Right lobe of liver (tissue), 6 donors: ENCODE results near the gene GOLGA1. TPM values are rescaled to one million over a fixed set of nuclear protein-coding genes. Genes with fewer than 3 reads are reported as not detected.
A peak's percentile ranks its signal among the peaks of the same experiment; 100 is the strongest.

Source experiments
- ATAC-seq, 4 donors: fragments of 200-7000 bp; cut with Tn5 transposase; one replicate each; pipeline ENCODE4 v1.9.1; 2020; ENCODE audit warnings: mild to moderate bottlenecking in 4 of 4, moderate library complexity in 4 of 4
- DNase-seq, 3 donors: peaks; one replicate each; pipeline ENCODE4 v3.0.0-alpha.2; 2020
- H3K27ac ChIP-seq, 3 donors: fragments of 200-600 bp; one replicate each; pipeline ENCODE4 v1.8.0; 2022
- H3K27me3 ChIP-seq, 2 donors: fragments of 200-600 bp; one replicate each; pipeline ENCODE4 v1.8.0; 2022
- H3K36me3 ChIP-seq, 4 donors: fragments of 200-600 bp; sonication (generic) in 1 of 4; one replicate each; pipeline versions ENCODE4 v1.5.1 to v1.8.0; 2017 to 2022; ENCODE audit warnings: control low read depth in 1 of 4
- H3K4me1 ChIP-seq, 4 donors: fragments of 200-600 bp; sonication (generic) in 1 of 4; one replicate each; pipeline versions ENCODE4 v1.5.1 to v1.8.0; 2017 to 2022; ENCODE audit warnings: control low read depth in 1 of 4
- H3K4me3 ChIP-seq, 3 donors: fragments of 200-600 bp; one replicate each; pipeline ENCODE4 v1.8.0; 2022
- H3K9me3 ChIP-seq, 4 donors: fragments of 200-600 bp; sonication (generic) in 1 of 4; one replicate each; pipeline versions ENCODE4 v1.5.1 to v1.8.0; 2017 to 2022; ENCODE audit warnings: control low read depth in 1 of 4
- POLR2A ChIP-seq: fragments of 450-650 bp; IDR thresholded peaks from one replicate; pipeline ENCODE4 v1.6.1; 2017; ENCODE audit warnings: antibody characterized with exemption, mild to moderate bottlenecking
- WGBS: methylation state at CpG from one replicate; pipeline ENCODE4 v1.1.6; 2018; ENCODE audit warnings: low coverage, low lambda C conversion rate; ENCODE audit not compliant: insufficient coverage; ENCODE audit errors: missing lambda C conversion rate; 5-methylcytosine and 5-hydroxymethylcytosine counted together
- intact Hi-C, 2 donors: fragments of 100-400 bp; cut with DNase I; formaldehyde crosslinking; loops; one replicate each; pipeline versions ENCODE4 v1.11.2 to v1.14.1; 2022
- long read RNA-seq: library from polyadenylated mRNA; unstranded; transcript quantifications from one replicate; pipeline ENCODE4 v2.0.0, GENCODE V29; 2019
- total RNA-seq, 6 experiments: library from RNA; depleted of rRNA in 2 of 6; stranded (reverse); fragments of >200 nt in 2 of 6; fragmentation: NEBNext Ultra II Directional in 3 of 6; extraction: Animal tissue kit (Norgen Biotek cat#: 25700) in 3 of 6; gene quantifications; one replicate each; pipeline versions ENCODE4 v1.1.0 to v1.2.4, GENCODE V29; 2016 to 2023
- TF ChIP-seq, protein P1 (sequence below), 4 donors: fragments of 200-600 bp in 3 of 4; fragments of 450-650 bp in 1 of 4; IDR thresholded peaks; one replicate each; pipeline versions ENCODE4 v1.5.1 to v1.8.0; 2016 to 2022; ENCODE audit warnings: antibody characterized with exemption in 4 of 4, mild to moderate bottlenecking in 2 of 4
- donor health status: DM: no; HTN: yes; CAD: no.
- donor health status: DM: no; HTN: no; CAD: no.
- donor health status: DM: no; HTN: no; CAD: no.
- donor health status: DM: no; HTN: yes; CAD: no.
- donor health status: DM: no; HTN: yes; CAD: no.

The GOLGA1 gene, protein sequence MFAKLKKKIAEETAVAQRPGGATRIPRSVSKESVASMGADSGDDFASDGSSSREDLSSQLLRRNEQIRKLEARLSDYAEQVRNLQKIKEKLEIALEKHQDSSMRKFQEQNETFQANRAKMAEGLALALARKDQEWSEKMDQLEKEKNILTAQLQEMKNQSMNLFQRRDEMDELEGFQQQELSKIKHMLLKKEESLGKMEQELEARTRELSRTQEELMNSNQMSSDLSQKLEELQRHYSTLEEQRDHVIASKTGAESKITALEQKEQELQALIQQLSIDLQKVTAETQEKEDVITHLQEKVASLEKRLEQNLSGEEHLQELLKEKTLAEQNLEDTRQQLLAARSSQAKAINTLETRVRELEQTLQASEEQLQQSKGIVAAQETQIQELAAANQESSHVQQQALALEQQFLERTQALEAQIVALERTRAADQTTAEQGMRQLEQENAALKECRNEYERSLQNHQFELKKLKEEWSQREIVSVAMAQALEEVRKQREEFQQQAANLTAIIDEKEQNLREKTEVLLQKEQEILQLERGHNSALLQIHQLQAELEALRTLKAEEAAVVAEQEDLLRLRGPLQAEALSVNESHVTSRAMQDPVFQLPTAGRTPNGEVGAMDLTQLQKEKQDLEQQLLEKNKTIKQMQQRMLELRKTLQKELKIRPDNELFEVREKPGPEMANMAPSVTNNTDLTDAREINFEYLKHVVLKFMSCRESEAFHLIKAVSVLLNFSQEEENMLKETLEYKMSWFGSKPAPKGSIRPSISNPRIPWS
- 10 to 100 TPM; 10.2 to 16.2 (median 12.5) TPM for total RNA-seq
- long read RNA-seq, partial matches to known transcripts, result 3 of 4 reads
- long read RNA-seq, other reads (novel, unspliced or antisense), result 1 of 4 reads

DNA sequence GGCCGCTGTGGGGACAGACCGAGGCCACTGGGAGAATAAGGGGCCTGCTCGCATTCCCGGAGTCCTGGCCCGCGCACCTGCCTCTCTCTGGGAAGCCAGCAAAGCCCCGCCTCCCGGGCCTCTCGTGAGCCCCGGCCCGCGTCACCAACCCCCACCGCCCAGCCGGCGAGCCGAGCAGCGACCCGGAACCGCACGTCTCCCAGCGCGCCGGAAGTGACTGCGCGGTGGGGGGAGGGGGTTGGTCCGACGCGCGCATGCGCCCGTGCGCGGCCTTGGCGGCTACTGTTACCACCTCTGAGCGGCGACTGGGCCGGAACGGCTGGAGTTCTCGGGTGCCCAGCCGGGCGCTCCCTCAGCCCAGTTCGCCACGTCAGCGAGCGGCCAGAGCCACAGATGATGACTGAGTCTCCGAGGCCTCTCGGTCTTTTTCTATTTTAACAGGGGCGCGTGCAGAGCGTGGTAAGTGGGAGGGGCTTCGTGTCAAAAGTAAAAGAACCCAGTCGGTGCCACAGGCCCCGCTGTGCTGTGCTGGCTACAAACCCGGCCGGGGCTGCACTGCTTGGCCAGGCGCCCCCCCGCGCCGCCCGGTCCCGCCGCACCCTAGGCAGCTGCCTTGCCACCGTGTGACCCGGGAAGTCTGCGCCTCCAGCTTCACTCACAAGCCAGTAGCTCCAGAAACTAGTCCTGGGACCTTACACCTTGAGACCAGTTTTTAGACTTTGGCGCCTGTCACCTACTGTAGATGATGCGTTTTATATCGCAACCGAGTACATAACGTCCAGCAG, at the start of gene GOLGA1:
Gene GOLGA1 (minus strand): TSS at position 190 of the 785 bp plus-strand sequence. CDS start 2,372 bp downstream, outside the sequence.
- TF ChIP-seq, protein P1, sequence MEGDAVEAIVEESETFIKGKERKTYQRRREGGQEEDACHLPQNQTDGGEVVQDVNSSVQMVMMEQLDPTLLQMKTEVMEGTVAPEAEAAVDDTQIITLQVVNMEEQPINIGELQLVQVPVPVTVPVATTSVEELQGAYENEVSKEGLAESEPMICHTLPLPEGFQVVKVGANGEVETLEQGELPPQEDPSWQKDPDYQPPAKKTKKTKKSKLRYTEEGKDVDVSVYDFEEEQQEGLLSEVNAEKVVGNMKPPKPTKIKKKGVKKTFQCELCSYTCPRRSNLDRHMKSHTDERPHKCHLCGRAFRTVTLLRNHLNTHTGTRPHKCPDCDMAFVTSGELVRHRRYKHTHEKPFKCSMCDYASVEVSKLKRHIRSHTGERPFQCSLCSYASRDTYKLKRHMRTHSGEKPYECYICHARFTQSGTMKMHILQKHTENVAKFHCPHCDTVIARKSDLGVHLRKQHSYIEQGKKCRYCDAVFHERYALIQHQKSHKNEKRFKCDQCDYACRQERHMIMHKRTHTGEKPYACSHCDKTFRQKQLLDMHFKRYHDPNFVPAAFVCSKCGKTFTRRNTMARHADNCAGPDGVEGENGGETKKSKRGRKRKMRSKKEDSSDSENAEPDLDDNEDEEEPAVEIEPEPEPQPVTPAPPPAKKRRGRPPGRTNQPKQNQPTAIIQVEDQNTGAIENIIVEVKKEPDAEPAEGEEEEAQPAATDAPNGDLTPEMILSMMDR (IDR thresholded peaks at IDR 0.05), result peak in 1 of 4 donors; percentile 2
- peak; percentile 95 for TF ChIP-seq POLR2A
- 0% methylated on average over 9 of the region's 70 CpGs for WGBS
- intact Hi-C loops, result no loop called here
- peak within 1 kb of the TSS; percentile 75 to 92 (median 86) for H3K4me3 ChIP-seq
- no peaks in the 10 kb centered on the region for H3K27me3 ChIP-seq
- no peaks in the 10 kb centered on the region for H3K9me3 ChIP-seq
- peaks cover 0 to 11% (median 0%) of the 10 kb centered on the region in 4 donors for H3K4me1 ChIP-seq
- ATAC-seq, result peak; percentile 92 to 97 (median 92)
- H3K36me3 ChIP-seq, result peaks cover 0 to 19% (median 4%) of the 10 kb centered on the region in 4 donors
- DNase-seq, result peak; percentile 97 to 98 (median 97)
- H3K27ac ChIP-seq, result peak within 1 kb of the TSS; percentile 91 to 97 (median 97)

DNA sequence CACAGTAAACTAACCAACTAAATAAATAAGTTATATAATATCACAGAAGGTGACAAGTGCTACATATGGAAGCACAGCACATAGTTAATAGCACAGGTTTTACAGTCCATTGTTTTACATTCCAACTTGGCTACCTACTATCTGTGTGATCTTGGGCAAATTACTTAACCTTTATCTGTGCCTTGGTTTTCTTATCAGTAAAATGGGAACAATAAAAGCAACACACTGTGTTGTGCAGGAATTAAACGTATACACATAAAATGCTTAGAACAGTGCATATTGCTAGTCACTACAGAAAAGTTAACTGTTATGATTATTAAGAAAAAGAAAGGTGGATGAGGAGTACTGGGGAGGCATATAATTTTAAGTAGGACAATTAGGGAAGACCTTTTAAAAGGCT, 42.8 kb upstream of the GOLGA1 start:
- H3K9me3 ChIP-seq, result no peaks in the 10 kb centered on the region
- TF ChIP-seq POLR2A, result no peak
- TF ChIP-seq, protein P1 (IDR thresholded peaks at IDR 0.05), result no peak

GRCh38 chr9:124980431-124980830, 39.5 kb upstream of the GOLGA1 start:
- Histone ChIP-seq H3K36me3 (no peaks in the 10 kb centered on the region), H3K9me3 (no peaks in the 10 kb centered on the region), H3K4me3 (no peak overlapping the region), H3K27ac (no peak overlapping the region), H3K4me1 (peaks cover 0 to 4% (median 0%) of the 10 kb centered on the region in 4 donors), H3K27me3 (no peaks in the 10 kb centered on the region)
- peak in 2 of 4 donors; percentile 39 to 41 for ATAC-seq
- intact Hi-C loops, result no loop called here
- DNase-seq, result no peak
- WGBS, result 71% methylated on average over 4 of the region's 4 CpGs
- TF ChIP-seq POLR2A, result no peak
- TF ChIP-seq, protein P1 (IDR thresholded peaks at IDR 0.05), result no peak

More for the DNA sequence above, 42.8 kb upstream of the GOLGA1 start:
- Histone ChIP-seq H3K27me3 (no peaks in the 10 kb centered on the region), H3K36me3 (no peaks in the 10 kb centered on the region), H3K27ac (no peak overlapping the region), H3K4me1 (peaks cover 0 to 4% (median 0%) of the 10 kb centered on the region in 4 donors), H3K4me3 (no peak overlapping the region)
- DNase-seq (no peak), ATAC-seq (no peak)
- WGBS, result 77% methylated on average over 1 of the region's 1 CpG
- intact Hi-C loops, result no loop called here

DNA sequence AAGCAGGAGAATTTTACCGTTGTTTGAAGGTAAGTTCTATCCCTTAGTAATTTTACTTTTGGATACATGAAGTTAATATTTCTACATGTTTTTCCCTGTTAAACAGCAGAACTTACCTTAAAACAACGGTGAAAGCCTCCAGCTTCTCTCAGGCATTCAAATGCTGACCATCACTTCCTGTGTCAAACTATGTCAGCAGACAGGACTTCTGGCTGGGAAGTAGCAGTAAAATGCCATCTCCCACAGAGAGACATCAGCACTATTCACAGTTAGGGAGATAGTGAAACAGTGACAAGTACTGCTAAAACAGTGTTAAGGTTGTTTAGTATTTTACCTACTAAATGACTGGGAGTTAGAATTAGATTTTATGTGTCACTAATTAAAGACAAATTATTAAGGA, 34.2 kb upstream of the GOLGA1 start:
- 46% methylated on average over 2 of the region's 2 CpGs for WGBS
- Histone ChIP-seq H3K4me1 (no peaks in the 10 kb centered on the region), H3K36me3 (no peaks in the 10 kb centered on the region), H3K4me3 (no peak overlapping the region), H3K9me3 (no peaks in the 10 kb centered on the region), H3K27me3 (no peaks in the 10 kb centered on the region), H3K27ac (no peak overlapping the region)
- ATAC-seq (peak in 1 of 4 donors; percentile 30), DNase-seq (no peak)
- intact Hi-C loops, result no loop called here
- no peak for TF ChIP-seq POLR2A
- TF ChIP-seq, protein P1 (IDR thresholded peaks at IDR 0.05), result no peak
